Heart left ventricle (tissue), 13 donors: ENCODE measurements around the gene PARVG.

Experiments
- CTCF ChIP-seq, 12 donors: fragments of 200-600 bp; sonication (generic) in 4 of 12; IDR thresholded peaks; one replicate each; pipeline versions ENCODE4 v1.5.0 to v1.8.0; 2018 to 2022; ENCODE audit warnings: antibody characterized with exemption in 12 of 12, mild to moderate bottlenecking in 5 of 12
- POLR2A ChIP-seq, 2 donors: fragments of 450-650 bp; IDR thresholded peaks; one replicate each; pipeline ENCODE4 v1.6.1; 2017; ENCODE audit warnings: antibody characterized with exemption in 2 of 2, mild to moderate bottlenecking in 2 of 2, moderate library complexity in 2 of 2
- donor health status: ischemic (EF 13 %, LVEDD 7.1; RV severe dilation, severe dysfunction).
- donor health status: DM: no; HTN: yes; CAD: no.
- donor health status: DM: no; HTN: no; CAD: no.
- donor health status: ischemic (EF 25% LVEDD 6.9; RV normal size, moderate dysfunction).
- donor health status: ischemic (EF 25% LVEDD 5.7; RV mildly dilated, moderate dysfunction).
- donor health status: ischemic (EF 35%, LVEDD 5.7; RV mildly dilated, moderate dysfunction).
- donor health status: nonischemic (EF 11% LVEDD 7.7; RV severe dilation, severe dysfunction).
- donor health status: DM: yes; HTN: yes; CAD: no.
- donor health status: PGD.
- donor health status: ischemic (EF 29% LVEDD 5.4; RV normal size, mild dysfunction).
- donor health status: nonischemic (EF 23%, LVEDD 6.1; RV moderate dilation, normal function).

GRCh38 chr22:44254811-44255210 is 74.1 kb downstream of the PARVG start:
- TF ChIP-seq CTCF (IDR thresholded peaks at IDR 0.05) (no peak), POLR2A (IDR thresholded peaks at IDR 0.05) (no peak)
